HG03135 (cell line): ENCODE results near the gene CFHR1.

Experiments
- ATAC-seq: cut with Tn5 transposase; IDR thresholded peaks from one replicate; pipeline ENCODE4 v1.9.1; 2021; ENCODE audit warnings: mild to moderate bottlenecking, moderate library complexity; ENCODE audit not compliant: unreplicated experiment

CFHR1 gene

GRCh38 chr1:196875935-196876334, 56.4 kb downstream of the CFHR1 start:
- no peak for ATAC-seq

GRCh38 chr1:196877964-196878363, 58.4 kb downstream of the CFHR1 start:
- no peak for ATAC-seq
